HepG2 (cell line): ENCODE results near the gene ICAM3. TPM values are rescaled to one million over a fixed set of nuclear protein-coding genes. Genes with fewer than 3 reads are reported as not detected.

Experiments used
- CCAR2 ChIP-seq: fragments of 200-400 bp; formaldehyde crosslinking; optimal IDR thresholded peaks from 2 replicates; pipeline ENCODE3; 2018; ENCODE audit warnings: low read depth, mild to moderate bottlenecking, low read length, moderate library complexity
- POLR2G ChIP-seq: fragments of 200-400 bp; formaldehyde crosslinking; IDR thresholded peaks from 2 replicates; pipeline ENCODE4 v1.6.1; 2018; ENCODE audit warnings: mild to moderate bottlenecking, low read depth, low read length, moderate library complexity
- RFX3 ChIP-seq: IDR thresholded peaks from 2 replicates; pipeline ENCODE4 v1.6.1; 2016; ENCODE audit warnings: missing biosample characterization, missing genetic modification reagents
- SIN3A ChIP-seq: IDR thresholded peaks from 2 replicates; pipeline ENCODE4 v1.6.1; 2011; ENCODE audit warnings: low read depth, mild to moderate bottlenecking, control low read depth, low read length, borderline replicate concordance
- SNAPC4 ChIP-seq: sonication (generic); formaldehyde crosslinking; IDR thresholded peaks from 2 replicates; pipeline ENCODE4 v1.4.0; 2020; ENCODE audit warnings: mild to moderate bottlenecking, missing genetic modification reagents
- SP1 ChIP-seq, 2 experiments: fragments of 450-650 bp in 1 of 2; sonication (generic) in 1 of 2; formaldehyde crosslinking in 1 of 2; IDR thresholded peaks; 2 replicates each; pipeline versions ENCODE4 v1.4.0 to v1.6.1; 2016 to 2020; ENCODE audit warnings: missing genetic modification reagents in 1 of 2
- TGIF2 ChIP-seq: IDR thresholded peaks from 2 replicates; pipeline ENCODE4 v1.6.1; 2016; ENCODE audit warnings: control low read depth, missing compliant biosample characterization
- ZNF234 ChIP-seq: sonication (generic); formaldehyde crosslinking; conservative IDR thresholded peaks from 2 replicates; pipeline ENCODE4 v1.5.1; 2020; ENCODE audit warnings: mild to moderate bottlenecking, missing genetic modification reagents
- ZNF501 ChIP-seq: sonication (generic); formaldehyde crosslinking; IDR thresholded peaks from 2 replicates; pipeline ENCODE4 v1.5.1; 2020; ENCODE audit warnings: mild to moderate bottlenecking, moderate library complexity, missing genetic modification reagents
- ZNF737 ChIP-seq: sonication (generic); formaldehyde crosslinking; IDR thresholded peaks from 2 replicates; pipeline ENCODE4 v1.5.0; 2020; ENCODE audit warnings: missing genetic modification reagents, mild to moderate bottlenecking, borderline replicate concordance
- polyA plus RNA-seq, 8 experiments: library from polyadenylated mRNA; depleted of rRNA in 3 of 8; stranded (reverse) in 7 of 8; unstranded in 1 of 8; fragments of >200 nt; fragmentation: Illumina TruSeq in 4 of 8; extraction: Trizol in 4 of 8; gene quantifications; 2 replicates each; pipeline versions ENCODE4 v1.2.1 to v1.2.3, GENCODE V29; 2011 to 2016; ENCODE audit warnings: low read depth in 4 of 8, missing spikeins in 1 of 8, mixed read lengths in 1 of 8; ENCODE audit not compliant: insufficient read depth in 1 of 8
- total RNA-seq, 5 experiments: library from RNA; depleted of rRNA; stranded (reverse); fragments of >200 nt; fragmentation: Illumina TruSeq; extraction: Trizol; gene quantifications; 2 replicates each; pipeline ENCODE4 v1.2.3, GENCODE V29; 2016; ENCODE audit warnings: low read depth in 1 of 5
- TF ChIP-seq, protein P1 (sequence below): sonication (generic); formaldehyde crosslinking; IDR thresholded peaks from 2 replicates; pipeline ENCODE4 v1.5.1; 2020; ENCODE audit warnings: mild to moderate bottlenecking, missing genetic modification reagents, borderline replicate concordance
- TF ChIP-seq, protein P2 (sequence below): sonication (generic); formaldehyde crosslinking; IDR thresholded peaks from 2 replicates; pipeline ENCODE4 v1.4.0; 2020; ENCODE audit warnings: missing genetic modification reagents, borderline replicate concordance

ICAM3 gene
- total and polyA plus RNA-seq, 2 of the 13 experiments (the other 11 are each of a cell fraction or from before 2014, with no cell fraction given): 14.1 to 21.0 TPM

DNA sequence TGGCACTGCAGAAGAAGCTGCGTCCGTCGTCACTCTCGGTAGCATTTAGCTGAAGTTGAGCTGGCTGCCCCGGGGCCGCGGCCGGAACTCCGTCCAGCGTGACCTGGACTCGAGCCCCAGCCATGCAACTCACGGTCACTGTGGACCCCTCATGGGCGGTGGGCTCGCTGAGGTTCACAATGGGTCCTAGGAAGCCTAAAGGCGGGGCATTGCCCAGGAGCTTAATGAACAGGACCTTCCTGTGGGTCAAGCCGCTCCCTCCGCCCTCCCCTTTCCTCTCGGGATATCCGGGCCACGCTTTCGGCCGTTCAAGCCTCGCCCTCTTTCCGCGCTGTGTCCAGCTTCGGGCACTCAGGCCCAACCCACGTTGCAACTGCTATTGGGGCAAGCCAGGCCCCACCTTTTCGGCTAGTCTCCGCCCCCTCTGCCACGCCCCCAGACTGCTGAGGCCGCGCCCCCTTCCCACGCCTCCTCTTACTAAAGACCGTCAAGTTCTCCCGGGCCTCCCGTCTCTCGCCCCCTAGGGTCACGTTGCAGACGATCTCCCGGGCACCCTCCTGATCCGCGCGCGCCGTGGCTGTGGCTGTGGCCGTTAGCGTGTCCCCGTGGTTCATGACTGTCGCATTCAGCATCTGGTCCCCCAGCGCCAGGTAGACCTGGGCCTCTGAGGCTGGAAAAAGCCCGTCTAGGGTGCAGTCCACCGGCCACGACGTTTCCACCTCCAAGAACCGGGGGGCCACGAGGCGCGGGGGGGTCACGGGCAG, 4.7 kb downstream of the ICAM3 start (continued):
- TF ChIP-seq, protein P1, sequence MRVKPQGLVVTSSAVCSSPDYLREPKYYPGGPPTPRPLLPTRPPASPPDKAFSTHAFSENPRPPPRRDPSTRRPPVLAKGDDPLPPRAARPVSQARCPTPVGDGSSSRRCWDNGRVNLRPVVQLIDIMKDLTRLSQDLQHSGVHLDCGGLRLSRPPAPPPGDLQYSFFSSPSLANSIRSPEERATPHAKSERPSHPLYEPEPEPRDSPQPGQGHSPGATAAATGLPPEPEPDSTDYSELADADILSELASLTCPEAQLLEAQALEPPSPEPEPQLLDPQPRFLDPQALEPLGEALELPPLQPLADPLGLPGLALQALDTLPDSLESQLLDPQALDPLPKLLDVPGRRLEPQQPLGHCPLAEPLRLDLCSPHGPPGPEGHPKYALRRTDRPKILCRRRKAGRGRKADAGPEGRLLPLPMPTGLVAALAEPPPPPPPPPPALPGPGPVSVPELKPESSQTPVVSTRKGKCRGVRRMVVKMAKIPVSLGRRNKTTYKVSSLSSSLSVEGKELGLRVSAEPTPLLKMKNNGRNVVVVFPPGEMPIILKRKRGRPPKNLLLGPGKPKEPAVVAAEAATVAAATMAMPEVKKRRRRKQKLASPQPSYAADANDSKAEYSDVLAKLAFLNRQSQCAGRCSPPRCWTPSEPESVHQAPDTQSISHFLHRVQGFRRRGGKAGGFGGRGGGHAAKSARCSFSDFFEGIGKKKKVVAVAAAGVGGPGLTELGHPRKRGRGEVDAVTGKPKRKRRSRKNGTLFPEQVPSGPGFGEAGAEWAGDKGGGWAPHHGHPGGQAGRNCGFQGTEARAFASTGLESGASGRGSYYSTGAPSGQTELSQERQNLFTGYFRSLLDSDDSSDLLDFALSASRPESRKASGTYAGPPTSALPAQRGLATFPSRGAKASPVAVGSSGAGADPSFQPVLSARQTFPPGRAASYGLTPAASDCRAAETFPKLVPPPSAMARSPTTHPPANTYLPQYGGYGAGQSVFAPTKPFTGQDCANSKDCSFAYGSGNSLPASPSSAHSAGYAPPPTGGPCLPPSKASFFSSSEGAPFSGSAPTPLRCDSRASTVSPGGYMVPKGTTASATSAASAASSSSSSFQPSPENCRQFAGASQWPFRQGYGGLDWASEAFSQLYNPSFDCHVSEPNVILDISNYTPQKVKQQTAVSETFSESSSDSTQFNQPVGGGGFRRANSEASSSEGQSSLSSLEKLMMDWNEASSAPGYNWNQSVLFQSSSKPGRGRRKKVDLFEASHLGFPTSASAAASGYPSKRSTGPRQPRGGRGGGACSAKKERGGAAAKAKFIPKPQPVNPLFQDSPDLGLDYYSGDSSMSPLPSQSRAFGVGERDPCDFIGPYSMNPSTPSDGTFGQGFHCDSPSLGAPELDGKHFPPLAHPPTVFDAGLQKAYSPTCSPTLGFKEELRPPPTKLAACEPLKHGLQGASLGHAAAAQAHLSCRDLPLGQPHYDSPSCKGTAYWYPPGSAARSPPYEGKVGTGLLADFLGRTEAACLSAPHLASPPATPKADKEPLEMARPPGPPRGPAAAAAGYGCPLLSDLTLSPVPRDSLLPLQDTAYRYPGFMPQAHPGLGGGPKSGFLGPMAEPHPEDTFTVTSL (CRISPR knock-in tag): 0 out of 2 replicates have a peak, but pooled peaks have one; percentile 14
- TF ChIP-seq SIN3A (peak; percentile 92), SP1 (IDR thresholded peaks at IDR 0.05) (no peak), SP1 (CRISPR knock-in tag; IDR thresholded peaks at IDR 0.05) (peak; percentile 75), TGIF2 (no peak; the same call in 1 of the 2 replicates), CCAR2 (no peak), RFX3 (CRISPR knock-in tag) (no peak), ZNF501 (CRISPR knock-in tag) (no peak; the same call in 1 of the 2 replicates), SNAPC4 (CRISPR knock-in tag) (peak; percentile 75; the same call in 1 of the 2 replicates), ZNF234 (CRISPR knock-in tag) (0 out of 2 replicates have a peak, but pooled peaks have one; percentile 68), ZNF737 (CRISPR knock-in tag) (no peak), POLR2G (peak; percentile 74)
- TF ChIP-seq, protein P2, sequence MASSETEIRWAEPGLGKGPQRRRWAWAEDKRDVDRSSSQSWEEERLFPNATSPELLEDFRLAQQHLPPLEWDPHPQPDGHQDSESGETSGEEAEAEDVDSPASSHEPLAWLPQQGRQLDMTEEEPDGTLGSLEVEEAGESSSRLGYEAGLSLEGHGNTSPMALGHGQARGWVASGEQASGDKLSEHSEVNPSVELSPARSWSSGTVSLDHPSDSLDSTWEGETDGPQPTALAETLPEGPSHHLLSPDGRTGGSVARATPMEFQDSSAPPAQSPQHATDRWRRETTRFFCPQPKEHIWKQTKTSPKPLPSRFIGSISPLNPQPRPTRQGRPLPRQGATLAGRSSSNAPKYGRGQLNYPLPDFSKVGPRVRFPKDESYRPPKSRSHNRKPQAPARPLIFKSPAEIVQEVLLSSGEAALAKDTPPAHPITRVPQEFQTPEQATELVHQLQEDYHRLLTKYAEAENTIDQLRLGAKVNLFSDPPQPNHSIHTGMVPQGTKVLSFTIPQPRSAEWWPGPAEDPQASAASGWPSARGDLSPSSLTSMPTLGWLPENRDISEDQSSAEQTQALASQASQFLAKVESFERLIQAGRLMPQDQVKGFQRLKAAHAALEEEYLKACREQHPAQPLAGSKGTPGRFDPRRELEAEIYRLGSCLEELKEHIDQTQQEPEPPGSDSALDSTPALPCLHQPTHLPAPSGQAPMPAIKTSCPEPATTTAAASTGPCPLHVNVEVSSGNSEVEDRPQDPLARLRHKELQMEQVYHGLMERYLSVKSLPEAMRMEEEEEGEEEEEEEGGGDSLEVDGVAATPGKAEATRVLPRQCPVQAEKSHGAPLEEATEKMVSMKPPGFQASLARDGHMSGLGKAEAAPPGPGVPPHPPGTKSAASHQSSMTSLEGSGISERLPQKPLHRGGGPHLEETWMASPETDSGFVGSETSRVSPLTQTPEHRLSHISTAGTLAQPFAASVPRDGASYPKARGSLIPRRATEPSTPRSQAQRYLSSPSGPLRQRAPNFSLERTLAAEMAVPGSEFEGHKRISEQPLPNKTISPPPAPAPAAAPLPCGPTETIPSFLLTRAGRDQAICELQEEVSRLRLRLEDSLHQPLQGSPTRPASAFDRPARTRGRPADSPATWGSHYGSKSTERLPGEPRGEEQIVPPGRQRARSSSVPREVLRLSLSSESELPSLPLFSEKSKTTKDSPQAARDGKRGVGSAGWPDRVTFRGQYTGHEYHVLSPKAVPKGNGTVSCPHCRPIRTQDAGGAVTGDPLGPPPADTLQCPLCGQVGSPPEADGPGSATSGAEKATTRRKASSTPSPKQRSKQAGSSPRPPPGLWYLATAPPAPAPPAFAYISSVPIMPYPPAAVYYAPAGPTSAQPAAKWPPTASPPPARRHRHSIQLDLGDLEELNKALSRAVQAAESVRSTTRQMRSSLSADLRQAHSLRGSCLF (CRISPR knock-in tag): no peak
